HG03196 (cell line): ENCODE data around the gene SIK3.
A peak's percentile ranks its signal among the peaks of the same experiment; 100 is the strongest.
"Not testable (repeated sequence)": the region's sequence is repeated elsewhere in the genome, so short reads cannot be mapped to it uniquely, and the experiment has no call there.

Experiments
- ATAC-seq: cut with Tn5 transposase; IDR thresholded peaks from one replicate; pipeline ENCODE4 v1.9.1; 2021; ENCODE audit not compliant: unreplicated experiment

The SIK3 gene

DNA sequence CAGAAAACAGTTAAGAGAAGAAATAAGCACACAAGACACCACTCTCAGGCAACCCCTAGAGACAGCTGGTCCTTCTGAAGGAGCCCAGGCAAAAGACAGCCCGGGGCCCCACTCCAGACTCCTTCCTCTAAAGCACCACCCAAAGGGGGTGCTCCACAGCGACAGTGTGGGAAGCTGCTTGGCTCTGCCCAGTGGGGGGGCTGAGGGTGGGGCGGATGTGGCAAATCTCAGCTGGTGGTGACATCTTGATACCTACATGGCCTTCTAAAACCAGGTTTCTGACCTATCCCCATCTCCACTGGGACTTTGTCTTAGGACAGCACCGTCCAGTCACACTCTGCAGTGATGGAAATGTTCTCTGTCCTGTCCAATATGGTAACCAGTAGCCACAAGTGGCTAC, 250.6 kb downstream of the SIK3 start:
- ATAC-seq = no peak

DNA sequence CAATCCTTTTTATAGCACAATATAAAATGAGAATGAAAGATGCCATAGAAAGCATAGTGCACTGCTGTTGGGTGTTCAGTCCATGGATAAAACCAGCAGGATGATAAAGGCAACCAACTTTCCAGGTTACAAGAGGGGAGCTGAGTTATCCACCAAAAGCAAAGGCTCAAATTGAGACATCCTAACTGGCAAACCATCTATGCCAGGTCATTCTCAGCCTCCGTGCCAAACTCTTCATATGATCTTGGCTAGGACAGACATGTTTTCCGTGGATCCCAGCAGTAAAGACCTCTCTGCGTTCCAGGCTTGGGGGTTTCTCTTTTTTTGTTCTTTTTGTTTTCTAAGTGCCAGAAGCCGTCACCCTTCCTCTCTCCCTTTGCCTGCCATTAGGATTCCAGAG, 253.5 kb downstream of the SIK3 start:
- no peak for ATAC-seq

DNA sequence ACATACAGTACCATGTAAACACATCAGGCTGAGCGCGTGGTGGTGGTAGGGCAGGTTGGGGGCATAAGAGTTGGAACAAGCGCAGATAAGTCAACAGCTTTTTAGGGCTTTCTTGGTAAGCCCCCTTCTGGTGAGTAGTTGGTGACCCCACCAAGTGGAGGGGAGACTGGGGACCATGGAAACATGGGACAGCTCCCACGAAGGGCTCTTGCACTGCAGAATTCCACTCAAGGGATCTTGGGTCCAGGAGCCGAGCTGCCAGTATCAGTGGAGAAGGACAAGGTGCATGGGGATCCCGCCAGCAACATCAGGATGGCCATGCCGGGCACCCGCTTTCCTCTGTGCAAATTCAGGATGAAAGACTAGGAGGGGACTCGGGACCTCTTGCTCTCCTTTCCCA, 254.6 kb downstream of the SIK3 start:
- ATAC-seq = no peak

DNA sequence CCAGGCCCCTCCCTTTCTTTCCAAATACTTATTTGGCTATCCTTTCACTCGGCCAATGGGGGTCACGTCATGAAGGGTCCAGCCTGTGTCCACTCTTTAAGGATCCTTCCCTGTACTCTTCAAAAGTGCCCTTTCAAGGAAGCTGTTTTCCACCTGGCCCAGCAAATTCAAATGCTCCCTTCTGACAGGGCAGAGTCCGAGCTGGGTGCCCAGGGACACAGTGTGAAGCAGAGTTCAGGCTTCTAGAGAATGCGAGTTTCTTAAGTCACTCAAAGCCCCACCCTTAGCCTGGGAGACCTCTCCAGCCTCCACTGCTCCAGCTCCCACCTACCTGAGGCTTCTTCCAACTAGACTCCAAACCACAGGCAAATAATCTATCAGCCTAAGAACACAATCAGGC, 255.3 kb downstream of the SIK3 start:
- ATAC-seq = no peak

GRCh38 chr11:116842117-116842516, 256.1 kb downstream of the SIK3 start:
- ATAC-seq = no peak

- ATAC-seq = no peak
Observed at GRCh38 chr11:116840746-116841296, 257.4 kb downstream of the SIK3 start.

- no peak for ATAC-seq
Observed at GRCh38 chr11:116840224-116840745, 257.9 kb downstream of the SIK3 start.

DNA sequence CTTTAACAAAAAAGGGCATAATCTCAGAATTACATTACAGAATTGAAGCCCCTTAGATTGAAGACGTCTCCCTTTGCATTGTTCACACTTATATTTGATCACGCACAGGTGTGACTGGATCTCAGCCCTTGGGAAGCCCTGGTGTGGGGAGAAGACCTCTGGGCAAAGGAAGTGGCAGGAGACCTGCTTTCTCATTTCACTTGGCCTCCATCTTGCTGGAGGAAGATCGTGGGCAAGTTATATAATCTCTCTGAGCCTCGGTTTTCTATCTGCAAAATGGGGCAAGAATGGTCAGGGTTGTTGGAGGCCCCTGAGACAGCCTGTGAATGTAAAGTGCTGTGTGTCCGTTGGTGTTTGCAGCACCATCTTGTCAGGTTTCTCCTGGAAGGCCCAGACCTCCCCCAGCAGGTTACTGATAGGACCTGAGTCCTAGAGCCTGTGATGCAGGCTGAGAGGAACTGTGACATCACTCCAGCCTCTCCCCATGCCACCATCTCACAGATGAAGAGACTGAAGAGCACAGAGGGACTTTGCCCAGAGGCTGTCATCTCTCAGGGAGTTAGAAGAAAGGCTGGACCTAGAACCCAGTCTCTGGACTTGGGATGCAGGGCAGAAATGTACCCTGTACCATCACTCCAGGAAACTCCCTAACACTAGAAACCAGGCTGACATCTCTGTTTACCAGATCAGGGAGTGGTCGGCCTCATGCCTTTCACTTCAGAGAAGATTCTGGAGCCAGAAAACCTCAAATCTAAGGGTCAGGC, 259.7 kb downstream of the SIK3 start:
- ATAC-seq = no peak

- no peak for ATAC-seq
Observed at GRCh38 chr11:116837231-116838091, 260.8 kb downstream of the SIK3 start, which contains the start of gene APOA1. TSS of gene APOA1 (minus strand) at chr11:116837622. CDS start at chr11:116837387, 235 bp downstream.

DNA sequence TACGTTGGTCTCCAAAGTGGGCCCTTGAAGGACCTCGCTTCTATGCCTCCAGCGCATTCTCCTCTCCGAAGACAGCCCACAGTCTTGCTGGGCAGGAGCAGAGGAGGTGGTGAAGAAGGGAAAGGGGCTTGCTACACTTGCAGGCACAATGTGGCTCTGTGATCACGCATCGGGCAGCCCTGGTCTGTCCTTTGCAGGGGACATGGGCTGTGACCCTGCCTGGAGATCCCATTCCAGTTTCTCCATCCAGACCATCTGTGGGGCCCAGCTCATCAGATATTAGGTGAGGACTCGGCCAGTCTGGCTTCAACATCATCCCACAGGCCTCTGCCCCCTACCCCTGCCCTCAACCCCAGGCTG, 261.6 kb downstream of the SIK3 start:
- ATAC-seq = no peak

GRCh38 chr11:116835791-116836631, 262.2 kb downstream of the SIK3 start:
- peak; percentile 74 for ATAC-seq

GRCh38 chr11:116835042-116835772, 263.0 kb downstream of the SIK3 start:
- ATAC-seq = no peak

- ATAC-seq = not testable (repeated sequence)
Observed at GRCh38 chr11:116834535-116835041, 263.6 kb downstream of the SIK3 start.

DNA sequence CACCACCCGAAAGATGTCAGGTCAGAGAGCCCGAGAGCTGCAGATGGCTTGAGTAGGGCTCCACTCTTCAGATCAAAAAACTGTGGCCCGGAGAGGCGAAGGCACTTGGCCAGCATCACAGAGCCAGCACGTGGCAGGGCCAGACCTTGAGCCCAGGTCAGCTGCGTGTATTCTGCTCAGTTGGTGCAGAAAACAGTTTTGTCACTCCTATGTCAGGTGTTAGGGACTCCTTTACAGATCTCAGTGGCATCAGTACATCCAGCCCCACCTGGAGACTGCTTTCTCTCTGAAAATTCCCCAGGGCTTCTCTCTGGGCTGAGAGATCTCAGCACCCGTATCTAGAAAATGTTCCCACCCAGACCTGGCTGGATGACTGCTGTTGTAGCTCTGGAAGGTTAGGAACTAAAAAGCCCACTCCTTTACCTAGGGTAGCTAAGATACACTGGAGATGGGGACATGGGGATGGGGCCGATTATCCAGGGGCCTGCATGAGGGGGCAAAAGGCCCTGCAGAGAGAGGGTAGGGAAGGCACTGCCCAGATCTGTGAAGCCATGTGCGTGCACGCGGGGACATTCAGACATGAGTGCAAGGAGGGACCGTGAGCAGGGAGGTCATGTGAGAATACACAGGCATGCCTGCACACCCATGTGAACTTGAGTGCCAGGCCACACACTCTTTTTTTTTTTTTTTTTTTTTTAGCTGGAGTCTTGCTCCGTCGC, 264.3 kb downstream of the SIK3 start:
- no peak for ATAC-seq

DNA sequence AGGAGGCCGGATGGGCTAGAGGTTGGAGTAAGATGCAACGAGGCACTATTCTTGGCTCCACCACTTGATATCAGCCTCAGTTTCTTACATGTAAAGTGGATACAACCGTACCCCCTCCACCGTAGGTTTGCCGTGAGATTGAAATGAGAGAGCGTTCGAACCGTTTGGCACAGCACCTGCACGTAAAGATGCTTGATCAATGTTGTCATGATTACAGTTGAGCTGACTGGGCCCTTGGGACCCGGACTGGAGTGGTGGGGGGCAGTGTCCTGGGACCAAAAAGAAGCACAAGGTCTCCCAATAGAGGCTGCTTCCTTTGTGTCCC, 264.8 kb downstream of the SIK3 start:
- ATAC-seq = no peak

DNA sequence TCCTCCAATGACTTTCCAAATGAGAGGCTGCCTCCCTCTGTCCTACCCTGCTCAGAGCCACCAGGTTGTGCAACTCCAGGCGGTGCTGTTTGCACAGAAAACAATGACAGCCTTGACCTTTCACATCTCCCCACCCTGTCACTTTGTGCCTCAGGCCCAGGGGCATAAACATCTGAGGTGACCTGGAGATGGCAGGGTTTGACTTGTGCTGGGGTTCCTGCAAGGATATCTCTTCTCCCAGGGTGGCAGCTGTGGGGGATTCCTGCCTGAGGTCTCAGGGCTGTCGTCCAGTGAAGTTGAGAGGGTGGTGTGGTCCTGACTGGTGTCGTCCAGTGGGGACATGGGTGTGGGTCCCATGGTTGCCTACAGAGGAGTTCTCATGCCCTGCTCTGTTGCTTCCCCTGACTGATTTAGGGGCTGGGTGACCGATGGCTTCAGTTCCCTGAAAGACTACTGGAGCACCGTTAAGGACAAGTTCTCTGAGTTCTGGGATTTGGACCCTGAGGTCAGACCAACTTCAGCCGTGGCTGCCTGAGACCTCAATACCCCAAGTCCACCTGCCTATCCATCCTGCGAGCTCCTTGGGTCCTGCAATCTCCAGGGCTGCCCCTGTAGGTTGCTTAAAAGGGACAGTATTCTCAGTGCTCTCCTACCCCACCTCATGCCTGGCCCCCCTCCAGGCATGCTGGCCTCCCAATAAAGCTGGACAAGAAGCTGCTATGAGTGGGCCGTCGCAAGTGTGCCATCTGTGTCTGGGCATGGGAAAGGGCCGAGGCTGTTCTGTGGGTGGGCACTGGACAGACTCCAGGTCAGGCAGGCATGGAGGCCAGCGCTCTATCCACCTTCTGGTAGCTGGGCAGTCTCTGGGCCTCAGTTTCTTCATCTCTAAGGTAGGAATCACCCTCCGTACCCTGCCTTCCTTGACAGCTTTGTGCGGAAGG, 265.6 kb downstream of the SIK3 start:
- no peak for ATAC-seq

GRCh38 chr11:116831790-116832349, 266.4 kb downstream of the SIK3 start:
- ATAC-seq = no peak
